Measurements from ENCODE around the gene WASL.
"Not testable (repeated sequence)": the region's sequence is repeated elsewhere in the genome, so short reads cannot be mapped to it uniquely, and the experiment has no call there.

The WASL gene

DNA sequence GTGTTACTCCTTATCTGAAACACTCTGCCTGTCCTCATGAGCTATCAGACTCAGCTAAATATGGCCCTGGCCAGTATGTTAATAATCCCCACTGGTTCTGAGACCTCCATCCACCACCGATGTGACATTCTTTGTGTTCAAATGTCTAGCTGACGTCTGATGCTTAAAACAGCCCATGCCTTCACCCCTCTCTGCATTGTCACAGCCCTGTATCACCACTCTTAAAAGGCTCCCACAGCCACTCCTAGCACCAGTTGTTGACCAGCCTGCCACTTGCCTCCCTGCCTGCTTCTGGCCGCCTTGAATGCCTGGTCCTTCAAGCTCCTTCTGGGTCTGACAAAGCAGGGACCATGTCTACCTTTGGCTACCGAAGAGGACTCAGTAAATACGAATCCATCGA is 93.2 kb downstream of the WASL start, which contains the start of gene LMOD2:
Gene LMOD2, plus strand, starts transcription at position 253 of the 400 bp plus-strand sequence. Its CDS starts 98 bp downstream, at position 351.
- DNase-seq: no peak

DNA sequence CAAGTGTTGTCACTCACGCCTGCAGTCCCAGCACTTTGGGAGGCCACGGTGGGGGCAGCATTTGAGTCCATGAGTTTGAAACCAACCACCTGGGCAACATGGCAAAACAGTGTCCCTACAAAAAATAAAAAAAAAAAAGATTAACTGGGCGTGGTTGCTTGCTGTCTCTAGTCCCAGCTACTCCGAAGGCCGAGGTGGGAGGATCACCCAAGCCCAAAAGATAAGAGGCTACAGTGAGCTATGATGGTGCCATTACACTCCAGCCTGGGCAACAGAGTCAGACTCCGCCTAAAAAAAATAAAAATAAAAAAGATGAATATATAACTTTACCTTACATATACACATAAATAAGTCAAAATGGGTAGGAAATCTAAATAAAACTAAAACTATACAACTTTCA is 95.6 kb downstream of the WASL start:
- DNase-seq: no peak

DNA sequence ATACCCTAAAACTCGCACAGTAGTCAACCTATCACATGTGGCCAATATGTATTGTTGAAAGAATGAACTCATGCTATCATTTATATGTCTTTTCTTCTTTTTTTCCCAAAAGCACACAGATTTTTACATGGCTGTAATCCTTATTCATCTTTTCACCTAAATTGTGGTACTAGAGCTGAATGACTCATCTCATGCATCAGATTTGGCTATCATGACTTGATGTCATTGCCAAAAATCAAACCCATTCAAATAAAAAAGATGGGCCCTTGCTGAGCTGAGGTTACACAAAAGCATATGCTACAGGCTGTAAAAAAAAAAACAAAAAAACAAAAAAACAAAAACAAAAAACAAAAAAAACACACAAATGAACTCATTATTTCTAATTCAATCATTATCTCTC is 96.4 kb downstream of the WASL start:
- no peak for DNase-seq

DNA sequence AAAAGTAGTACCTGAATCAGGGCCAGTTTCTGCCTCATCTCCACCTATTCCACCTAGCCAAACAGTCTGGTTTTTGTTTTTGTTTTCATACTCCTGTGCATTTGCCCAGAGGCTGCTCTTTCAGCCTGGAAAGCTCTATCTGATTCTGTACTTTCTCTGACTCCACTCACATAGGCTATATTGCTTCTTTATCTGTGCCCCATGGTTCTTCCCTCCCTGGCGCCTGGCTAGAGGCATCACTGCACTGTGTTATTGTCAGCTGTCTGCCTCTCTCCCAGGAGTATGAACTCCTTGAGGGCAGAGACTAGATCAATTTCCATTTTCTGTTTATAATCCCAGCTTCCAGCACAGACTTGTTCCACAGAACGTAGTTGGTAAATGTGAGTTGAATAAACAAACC is 98.2 kb downstream of the WASL start:
- DNase-seq: no peak

DNA sequence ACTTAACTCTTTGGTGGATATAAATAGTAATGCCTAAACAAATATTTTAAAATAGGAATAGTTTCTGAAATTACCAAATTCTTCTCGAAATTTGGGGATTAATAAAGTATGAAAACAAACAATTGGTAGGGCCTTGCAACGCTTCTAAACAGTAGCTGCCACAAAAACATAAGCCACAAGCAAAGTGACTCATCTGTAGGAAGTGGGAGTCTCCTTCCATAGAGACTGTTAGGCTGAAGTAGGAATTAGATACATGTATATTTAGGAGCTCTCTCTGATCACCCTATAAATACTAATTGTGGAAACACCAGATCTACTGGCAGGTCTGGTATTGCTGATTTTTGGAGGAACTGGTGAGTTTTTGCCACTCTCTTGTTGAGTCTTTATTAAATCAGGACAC is 98.8 kb downstream of the WASL start:
- no peak for DNase-seq

DNA sequence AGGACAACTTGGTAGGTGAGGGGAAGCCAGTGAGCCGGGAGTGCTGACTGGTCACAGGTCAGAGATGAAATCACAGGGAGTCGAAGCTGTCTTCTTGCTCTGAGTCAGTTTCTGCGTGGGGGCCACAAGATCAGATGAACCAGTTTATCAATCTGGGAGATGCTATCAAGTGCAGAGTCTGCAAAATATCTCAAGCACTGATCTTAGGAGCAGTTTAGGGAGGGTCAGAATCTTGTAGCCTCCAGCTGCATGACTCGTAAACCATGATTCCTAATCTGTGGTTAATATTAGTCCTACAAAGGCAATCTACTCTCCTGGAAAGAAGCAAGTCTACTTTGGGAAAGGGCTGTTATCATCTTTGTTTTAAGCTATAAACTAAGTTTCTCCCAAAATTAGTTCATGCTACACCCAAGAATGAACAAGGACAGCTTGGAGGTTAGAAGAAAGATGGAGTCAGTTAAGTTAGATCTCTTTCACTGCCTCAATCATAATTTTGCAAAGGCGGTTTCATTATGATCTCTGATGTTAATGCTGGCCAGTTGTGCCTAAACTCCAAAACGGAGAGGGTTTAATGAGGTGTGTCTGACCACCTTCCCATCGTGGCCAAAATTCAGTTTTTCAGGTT is 101.6 kb downstream of the WASL start:
- no peak for DNase-seq

DNA sequence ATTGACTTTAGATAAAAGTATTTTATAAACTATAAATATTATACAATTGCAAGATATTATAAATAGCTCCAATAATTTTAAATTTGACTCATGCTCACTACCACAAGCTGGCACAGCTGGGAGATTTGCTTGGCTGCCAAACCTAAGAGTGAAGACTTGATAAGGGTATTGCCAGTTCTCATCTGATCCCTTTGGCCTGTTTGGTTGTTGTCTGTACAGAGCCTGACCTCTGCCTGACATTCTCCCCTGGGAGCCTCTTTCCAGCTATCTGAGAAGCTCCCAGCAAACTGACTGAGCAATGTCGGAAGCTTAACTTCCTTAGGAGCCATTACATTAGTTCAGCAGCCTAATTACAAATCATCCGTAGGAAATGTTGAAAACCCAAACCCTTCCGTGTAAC is 103.3 kb downstream of the WASL start:
- no peak for DNase-seq

DNA sequence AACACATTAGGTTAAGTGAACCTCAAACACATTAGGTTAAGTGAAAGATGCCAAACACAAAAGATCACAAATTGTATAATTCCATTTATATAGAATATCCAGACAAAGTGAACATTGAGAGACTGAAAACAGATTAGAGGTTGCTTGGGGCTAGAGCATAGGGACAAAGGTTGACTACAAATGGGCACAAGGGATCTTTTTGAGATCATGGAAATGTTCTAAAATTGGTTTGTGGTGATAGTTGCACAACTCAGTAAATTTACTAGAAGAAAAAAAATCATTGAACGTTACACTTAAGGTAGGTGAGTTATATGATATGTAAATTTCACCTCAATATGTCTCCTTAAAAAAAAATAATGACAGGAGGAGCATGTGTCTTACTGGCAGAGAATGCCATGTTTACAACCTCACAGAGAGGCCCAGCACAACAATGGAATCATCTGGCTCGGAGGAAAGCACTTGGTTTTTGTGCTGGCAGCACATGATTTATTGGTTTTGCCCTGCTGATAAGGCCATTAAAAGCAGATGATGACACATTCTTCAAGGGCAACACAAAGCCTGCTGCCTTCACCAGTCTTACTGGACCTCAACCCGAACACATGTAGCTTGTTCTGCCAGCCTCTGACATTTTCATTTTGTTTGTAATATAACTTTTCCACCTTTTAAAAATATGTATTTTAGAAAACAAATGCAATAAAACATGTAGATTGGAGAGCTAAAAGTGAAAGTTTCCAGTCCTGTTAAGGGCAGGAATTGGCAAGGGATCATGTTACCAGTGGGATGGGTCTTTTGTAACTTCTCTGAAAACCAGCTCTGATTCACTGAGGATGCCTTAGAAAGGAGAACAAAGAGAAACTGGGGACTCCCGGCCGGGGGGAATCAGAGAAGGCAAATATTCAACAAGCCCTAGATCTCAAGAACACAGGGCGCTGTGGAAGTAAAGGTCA is 105.0 kb downstream of the WASL start:
- DNase-seq: no peak

DNA sequence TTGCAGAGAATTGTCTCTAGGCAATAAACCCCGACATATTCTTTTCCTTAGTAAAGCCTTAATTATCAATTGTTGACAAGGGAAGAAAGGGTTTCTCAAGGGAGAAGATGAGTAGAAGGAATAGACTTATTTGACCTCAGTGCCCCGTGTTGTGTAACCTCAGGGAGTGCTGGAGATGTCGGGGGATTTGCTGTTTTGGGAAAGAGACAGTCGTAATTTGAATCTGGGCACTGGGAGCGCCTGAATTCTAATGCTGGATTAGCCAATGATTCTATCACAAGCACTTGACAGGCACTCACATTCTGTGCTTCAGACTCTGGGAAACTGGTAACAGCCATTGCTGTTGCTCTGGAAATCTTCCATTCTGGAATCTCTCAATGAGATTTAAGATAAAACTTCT is 106.9 kb downstream of the WASL start:
- DNase-seq: no peak

DNA sequence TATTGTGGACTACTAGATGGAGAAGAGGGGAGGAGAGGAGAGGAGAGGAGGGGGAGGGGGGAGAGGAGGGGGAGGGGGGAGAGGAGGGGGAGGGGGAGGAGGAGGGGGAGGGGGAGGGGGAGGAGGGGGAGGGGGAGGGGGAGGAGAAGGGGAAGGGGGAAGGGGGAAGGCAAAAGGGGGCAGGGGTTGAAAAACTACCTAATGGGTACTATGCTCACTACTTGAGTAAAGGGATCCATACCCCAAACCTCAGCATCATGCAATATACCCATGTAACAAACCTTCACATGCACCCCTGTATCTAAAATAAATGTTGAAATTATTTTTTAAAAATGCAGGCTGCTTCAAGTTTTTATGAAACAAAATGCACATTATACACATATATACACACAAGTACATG is 108.2 kb downstream of the WASL start:
- DNase-seq: no peak

DNA sequence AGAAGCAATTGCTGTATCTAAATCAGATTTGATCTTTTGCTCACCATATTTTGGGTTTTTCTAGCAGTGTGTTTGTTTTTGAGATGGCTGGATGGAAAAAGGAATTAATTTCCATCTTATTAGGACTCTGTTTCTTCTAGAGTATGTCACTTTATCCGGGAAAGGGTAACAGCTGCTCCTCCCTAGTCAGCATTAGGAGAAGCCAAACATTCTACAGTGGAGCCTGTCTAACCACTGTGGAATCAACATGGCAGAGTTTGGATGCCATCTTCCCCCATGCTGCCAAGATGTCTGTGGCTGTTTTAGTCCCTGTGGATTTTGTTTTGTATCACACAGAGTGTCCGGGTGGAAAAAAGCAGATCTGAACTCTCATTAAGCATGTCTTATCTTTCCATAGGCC is 109.2 kb downstream of the WASL start:
- no peak for DNase-seq

DNA sequence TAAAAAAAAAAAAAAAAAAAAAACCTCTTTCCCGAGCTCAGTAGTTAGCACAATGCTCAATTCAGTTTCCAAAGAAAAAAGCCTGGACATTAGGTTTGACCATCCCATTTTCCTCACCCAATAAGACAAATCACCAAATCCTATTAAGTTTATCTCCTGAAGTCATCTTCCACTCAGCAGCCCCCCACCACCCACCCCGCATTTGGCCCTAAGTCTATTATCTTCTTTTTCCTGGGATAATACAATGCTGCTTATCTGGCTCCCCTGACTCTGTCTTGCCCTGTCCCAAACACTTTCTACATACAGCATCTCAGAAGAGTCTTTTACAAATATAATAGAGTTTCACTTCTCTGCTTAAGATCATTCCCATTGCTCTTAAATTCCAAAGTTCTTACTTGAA is 110.9 kb downstream of the WASL start:
- no peak for DNase-seq

DNA sequence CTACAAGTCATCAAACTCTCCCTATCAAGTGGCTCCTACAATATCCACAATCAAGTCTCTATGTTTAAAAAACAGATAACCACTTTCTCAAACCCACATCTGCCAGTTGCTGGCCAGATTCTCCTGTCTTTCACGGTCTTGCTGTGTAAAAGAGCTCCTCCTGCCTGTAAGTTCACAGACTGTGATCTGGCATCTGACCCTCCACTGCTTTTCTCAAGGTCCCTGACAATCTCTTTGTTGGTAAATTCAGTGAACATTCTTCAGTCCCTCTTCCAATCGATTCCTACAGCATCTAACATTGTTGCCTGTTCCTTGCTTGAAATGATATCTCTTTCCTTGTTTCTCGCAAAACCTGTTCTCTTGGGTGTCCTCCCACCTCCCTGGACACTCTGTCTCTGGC is 111.6 kb downstream of the WASL start:
- no peak for DNase-seq

DNA sequence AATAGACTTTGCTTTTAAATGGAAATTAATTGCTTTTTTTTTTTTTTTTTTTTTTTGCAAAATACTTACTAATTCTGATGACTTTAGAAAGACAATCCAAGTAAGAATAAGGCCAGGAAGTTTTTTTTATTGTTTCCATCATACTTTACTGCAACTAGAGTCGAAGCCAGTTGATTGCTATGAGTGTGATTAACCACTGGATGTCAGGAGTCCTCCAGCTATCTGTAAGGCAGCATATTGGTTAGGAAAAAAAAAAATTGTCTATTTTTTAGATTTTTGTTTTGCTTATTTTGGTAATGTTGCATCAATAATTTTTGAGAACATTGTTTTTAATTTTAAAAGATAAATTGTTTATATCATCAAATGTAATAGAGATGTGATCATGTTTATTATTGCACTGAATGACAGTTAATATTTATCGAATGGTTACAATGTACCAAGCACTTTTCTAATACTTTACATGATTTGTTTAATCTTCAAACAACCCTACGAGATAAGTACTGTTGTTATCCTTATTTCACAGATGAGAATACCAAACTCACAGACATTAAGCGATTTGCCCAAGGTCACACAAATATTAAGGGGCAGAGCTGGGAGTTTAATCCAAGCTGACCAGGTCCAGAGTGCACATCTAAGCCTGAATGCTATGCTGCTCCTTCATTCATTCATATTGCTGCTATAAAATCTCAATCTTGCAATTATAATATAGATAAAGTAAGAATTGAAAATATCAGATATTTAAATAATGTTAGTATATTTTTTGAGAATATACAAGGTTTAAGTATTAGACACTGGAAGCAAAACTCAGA is 113.0 kb downstream of the WASL start:
- DNase-seq: no peak

DNA sequence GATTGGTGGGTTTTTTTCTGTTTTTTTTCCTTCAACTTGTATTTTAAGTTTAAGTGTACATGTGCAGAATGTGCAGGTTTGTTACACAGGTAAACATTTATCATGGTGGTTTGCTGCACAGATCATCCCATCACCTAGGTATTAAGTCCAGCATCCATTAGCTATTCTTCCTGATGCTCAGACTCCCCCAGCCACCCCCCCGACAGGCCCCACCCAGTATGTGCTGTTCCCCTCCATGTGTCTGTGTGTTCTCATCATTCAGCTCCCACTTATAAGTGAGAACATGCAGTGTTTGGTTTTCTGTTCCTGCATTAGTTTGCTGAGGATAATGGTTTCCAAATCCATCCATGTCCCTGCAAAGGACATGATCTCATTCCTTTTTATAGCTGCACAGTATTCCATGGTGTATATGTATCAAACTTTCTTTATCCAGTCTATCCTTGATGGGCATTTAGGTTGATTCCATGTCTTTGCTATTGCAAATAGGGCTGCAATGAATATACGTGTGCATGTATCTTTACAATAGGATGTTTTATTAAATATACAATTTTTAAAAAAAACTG is 114.7 kb downstream of the WASL start:
- DNase-seq: not testable (repeated sequence)

DNA sequence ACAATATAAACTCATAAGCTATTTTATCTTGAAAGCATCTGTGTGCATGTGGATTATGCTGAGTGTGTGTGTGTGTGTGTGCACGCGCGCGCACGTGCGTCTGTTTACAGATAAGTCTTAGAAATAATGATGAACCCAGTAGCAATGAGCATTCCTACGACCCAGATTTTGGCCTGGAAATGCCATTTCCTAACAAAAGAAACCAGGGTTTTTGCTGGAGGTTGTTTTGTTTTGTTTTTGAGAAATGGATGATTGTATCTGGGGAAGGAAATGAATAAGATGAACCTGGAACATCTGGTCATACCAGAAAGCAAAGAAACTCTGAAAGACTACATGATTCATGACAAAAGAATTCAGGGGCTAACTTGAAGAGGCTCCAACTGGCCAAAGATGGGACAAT is 115.2 kb downstream of the WASL start:
- no peak for DNase-seq

DNA sequence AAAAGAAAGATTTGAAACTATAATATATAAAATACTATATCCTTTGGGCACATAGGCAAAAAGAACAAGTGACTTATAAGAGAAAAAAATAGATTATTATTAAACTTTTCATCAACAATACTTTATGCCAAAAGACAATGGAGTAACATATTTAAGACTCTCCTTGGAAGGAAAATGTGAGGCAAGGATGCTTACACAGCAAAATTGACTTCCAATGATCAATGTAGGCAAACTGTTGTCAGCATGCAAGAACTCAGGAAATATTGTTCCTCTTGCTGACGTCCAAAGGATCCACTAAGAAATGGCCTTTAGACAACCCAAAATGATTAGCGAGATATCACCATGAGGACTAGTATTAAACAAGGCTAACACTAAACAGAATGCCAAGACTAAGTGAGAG is 116.0 kb downstream of the WASL start:
- no peak for DNase-seq
